Right atrium auricular region (tissue), 2 donors: ENCODE data around the gene MYMK. TPM values are rescaled to one million over a fixed set of nuclear protein-coding genes. Genes with fewer than 3 reads are reported as not detected.
A peak's percentile ranks its signal among the peaks of the same experiment; 100 is the strongest.

ENCODE experiments used
- DNase-seq: peaks from one replicate; pipeline ENCODE4 v3.0.0-alpha.2; 2019; ENCODE audit warnings: low spot score
- H3K27ac ChIP-seq, 2 donors: fragments of 200-600 bp; sonication (generic); 1 replicate in 1 of 2; 2 replicates in 1 of 2; pipeline ENCODE4 v1.5.1; 2016 to 2019
- H3K27me3 ChIP-seq, 2 donors: fragments of 200-600 bp; sonication (generic); one replicate each; pipeline versions ENCODE4 v1.5.1 to v1.6.0; 2017 to 2019
- H3K36me3 ChIP-seq: fragments of 200-600 bp; sonication (generic); one replicate; pipeline ENCODE4 v1.5.1; 2016
- H3K4me1 ChIP-seq, 2 donors: fragments of 200-600 bp; sonication (generic); one replicate each; pipeline versions ENCODE4 v1.5.1 to v1.6.0; 2017 to 2019
- H3K4me3 ChIP-seq, 2 donors: fragments of 200-600 bp; sonication (generic); 1 replicate in 1 of 2; 2 replicates in 1 of 2; pipeline ENCODE4 v1.5.1; 2017 to 2019; ENCODE audit warnings: mild to moderate bottlenecking in 1 of 2, moderate library complexity in 1 of 2
- H3K9me3 ChIP-seq, 2 donors: fragments of 200-600 bp; sonication (generic); one replicate each; pipeline ENCODE4 v1.5.1; 2019
- CTCF ChIP-seq, 2 donors: fragments of 200-600 bp; sonication (generic); IDR thresholded peaks; one replicate each; pipeline ENCODE4 v1.5.1; 2019; ENCODE audit warnings: antibody characterized with exemption in 2 of 2
- total RNA-seq, 2 donors: library from RNA; depleted of rRNA; stranded (reverse); fragments of >200 nt; gene quantifications; one replicate each; pipeline ENCODE4 v1.1.0, GENCODE V29; 2016

Gene MYMK
- total RNA-seq, 2 donors from 2014 or later = not detected

GRCh38 chr9:133493845-133494540 lies 30.8 kb downstream of the MYMK start:
- no peak overlapping the region for H3K4me3 ChIP-seq
- peak overlapping the region in 1 of 2 donors; percentile 1 for H3K27ac ChIP-seq
- DNase-seq = no peak
- no peaks in the 10 kb centered on the region for H3K36me3 ChIP-seq
- H3K4me1 ChIP-seq = peaks cover 0 to 22% of the 10 kb centered on the region in 2 donors
- H3K27me3 ChIP-seq = no peaks in the 10 kb centered on the region
- TF ChIP-seq CTCF (IDR thresholded peaks at IDR 0.05) = no peak
- no peaks in the 10 kb centered on the region for H3K9me3 ChIP-seq

GRCh38 chr9:133493428-133493827 lies 31.3 kb downstream of the MYMK start:
- Histone ChIP-seq H3K27me3 (no peaks in the 10 kb centered on the region), H3K4me1 (peaks cover 0 to 19% of the 10 kb centered on the region in 2 donors), H3K9me3 (no peaks in the 10 kb centered on the region), H3K4me3 (no peak overlapping the region), H3K27ac (peak overlapping the region in 1 of 2 donors; percentile 1), H3K36me3 (no peaks in the 10 kb centered on the region)
- DNase-seq = no peak
- no peak for TF ChIP-seq CTCF (IDR thresholded peaks at IDR 0.05)

GRCh38 chr9:133492061-133493021 lies 32.4 kb downstream of the MYMK start:
- Histone ChIP-seq H3K4me3 (no peak overlapping the region), H3K36me3 (no peaks in the 10 kb centered on the region), H3K27me3 (no peaks in the 10 kb centered on the region), H3K27ac (peak overlapping the region; percentile 54 to 61), H3K9me3 (no peaks in the 10 kb centered on the region), H3K4me1 (peaks cover 0 to 19% of the 10 kb centered on the region in 2 donors)
- no peak for DNase-seq
- TF ChIP-seq CTCF (IDR thresholded peaks at IDR 0.05) = no peak

GRCh38 chr9:133491656-133491925 lies 33.2 kb downstream of the MYMK start:
- Histone ChIP-seq H3K27ac (peak overlapping the region; percentile 54 to 61), H3K4me1 (peaks cover 0 to 19% of the 10 kb centered on the region in 2 donors), H3K27me3 (no peaks in the 10 kb centered on the region), H3K9me3 (no peaks in the 10 kb centered on the region), H3K36me3 (no peaks in the 10 kb centered on the region), H3K4me3 (no peak overlapping the region)
- DNase-seq = no peak
- no peak for TF ChIP-seq CTCF (IDR thresholded peaks at IDR 0.05)

GRCh38 chr9:133490865-133491655 lies 33.7 kb downstream of the MYMK start:
- peaks cover 0 to 19% of the 10 kb centered on the region in 2 donors for H3K4me1 ChIP-seq
- no peak overlapping the region for H3K27ac ChIP-seq
- no peak overlapping the region for H3K4me3 ChIP-seq
- no peak for TF ChIP-seq CTCF (IDR thresholded peaks at IDR 0.05)
- DNase-seq = no peak
- no peaks in the 10 kb centered on the region for H3K9me3 ChIP-seq
- H3K36me3 ChIP-seq = no peaks in the 10 kb centered on the region
- H3K27me3 ChIP-seq = no peaks in the 10 kb centered on the region
